Esophagus muscularis mucosa (tissue), 3 donors: Measurements from ENCODE around the gene BICC1.

ENCODE experiments used
- POLR2A ChIP-seq: fragments of 450-650 bp; IDR thresholded peaks from one replicate; pipeline ENCODE4 v1.6.1; 2017; ENCODE audit warnings: antibody characterized with exemption, moderate library complexity, mild to moderate bottlenecking, low read depth
- POLR2AphosphoS5 ChIP-seq, 2 donors: sonication (generic); formaldehyde crosslinking; IDR thresholded peaks; one replicate each; pipeline ENCODE4 v1.6.1; 2017; ENCODE audit warnings: antibody characterized with exemption in 2 of 2
- TF ChIP-seq, protein P1 (sequence below), 3 experiments: fragments of 200-600 bp in 2 of 3; fragments of 450-650 bp in 1 of 3; sonication (generic) in 2 of 3; IDR thresholded peaks; one replicate each; pipeline ENCODE4 v1.5.1; 2017 to 2019; ENCODE audit warnings: antibody characterized with exemption in 3 of 3, mild to moderate bottlenecking in 2 of 3, moderate library complexity in 1 of 3

DNA sequence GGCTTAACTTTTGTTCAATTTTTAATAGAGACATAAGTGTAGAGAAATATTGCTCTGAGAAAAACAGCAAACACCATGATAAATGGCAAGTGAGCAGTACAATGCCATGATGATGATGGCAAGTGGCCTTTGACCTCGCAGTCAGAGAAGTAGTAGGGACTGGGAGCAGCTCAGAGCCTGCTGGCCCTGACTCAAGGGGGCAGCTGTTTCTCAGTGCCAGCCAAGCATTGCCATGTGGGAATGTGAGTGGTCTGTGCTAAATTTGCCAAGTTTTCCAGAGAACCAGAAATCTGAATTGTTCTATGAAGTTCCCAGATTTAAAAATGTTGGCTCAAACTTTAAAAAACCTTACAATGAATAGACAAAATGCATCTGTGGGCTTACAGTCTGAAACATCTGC, 187.9 kb downstream of the BICC1 start:
- no peak for TF ChIP-seq POLR2A
- no peak for TF ChIP-seq POLR2AphosphoS5 (IDR thresholded peaks at IDR 0.05)
- TF ChIP-seq, protein P1, sequence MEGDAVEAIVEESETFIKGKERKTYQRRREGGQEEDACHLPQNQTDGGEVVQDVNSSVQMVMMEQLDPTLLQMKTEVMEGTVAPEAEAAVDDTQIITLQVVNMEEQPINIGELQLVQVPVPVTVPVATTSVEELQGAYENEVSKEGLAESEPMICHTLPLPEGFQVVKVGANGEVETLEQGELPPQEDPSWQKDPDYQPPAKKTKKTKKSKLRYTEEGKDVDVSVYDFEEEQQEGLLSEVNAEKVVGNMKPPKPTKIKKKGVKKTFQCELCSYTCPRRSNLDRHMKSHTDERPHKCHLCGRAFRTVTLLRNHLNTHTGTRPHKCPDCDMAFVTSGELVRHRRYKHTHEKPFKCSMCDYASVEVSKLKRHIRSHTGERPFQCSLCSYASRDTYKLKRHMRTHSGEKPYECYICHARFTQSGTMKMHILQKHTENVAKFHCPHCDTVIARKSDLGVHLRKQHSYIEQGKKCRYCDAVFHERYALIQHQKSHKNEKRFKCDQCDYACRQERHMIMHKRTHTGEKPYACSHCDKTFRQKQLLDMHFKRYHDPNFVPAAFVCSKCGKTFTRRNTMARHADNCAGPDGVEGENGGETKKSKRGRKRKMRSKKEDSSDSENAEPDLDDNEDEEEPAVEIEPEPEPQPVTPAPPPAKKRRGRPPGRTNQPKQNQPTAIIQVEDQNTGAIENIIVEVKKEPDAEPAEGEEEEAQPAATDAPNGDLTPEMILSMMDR (IDR thresholded peaks at IDR 0.05), result no peak
